Activated CD4-positive, alpha-beta memory T cell treated with anti-CD3 and anti-CD28 coated beads for 36 hours (primary cell): ENCODE measurements around the gene SLC12A4. TPM values are rescaled to one million over a fixed set of nuclear protein-coding genes. Genes with fewer than 3 reads are reported as not detected.

ENCODE experiments used
- CTCF ChIA-PET: fragments of 350-600 bp; sonication (Branson Sonifier 250); formaldehyde crosslinking; loops from one replicate; lab custom pipeline; 2021; ENCODE audit warnings: antibody characterized with exemption, inconsistent platforms; lab: Charles Lee
- POLR2A ChIA-PET: fragments of 350-600 bp; sonication (Branson Sonifier 250); formaldehyde crosslinking; loops from one replicate; lab custom pipeline; 2021; ENCODE audit warnings: antibody characterized with exemption; lab: Charles Lee
- DNase-seq: peaks from one replicate; pipeline ENCODE4 v3.0.0-alpha.2; 2020
- H3K27ac Mint-ChIP-seq: one replicate; pipeline ENCODE4 v1.8.0; 2021; ENCODE audit warnings: mixed read lengths
- H3K27me3 Mint-ChIP-seq: one replicate; pipeline ENCODE4 v1.8.0; 2021; ENCODE audit warnings: mixed read lengths
- H3K36me3 Mint-ChIP-seq: one replicate; pipeline ENCODE4 v1.8.0; 2021; ENCODE audit warnings: mixed read lengths
- H3K4me1 Mint-ChIP-seq: one replicate; pipeline ENCODE4 v1.8.0; 2021; ENCODE audit warnings: low read depth, mixed read lengths
- H3K4me3 Mint-ChIP-seq: one replicate; pipeline ENCODE4 v1.8.0; 2021; ENCODE audit warnings: mild to moderate bottlenecking, mixed read lengths
- H3K9me3 Mint-ChIP-seq: one replicate; pipeline ENCODE4 v1.8.0; 2021; ENCODE audit warnings: mixed read lengths
- intact Hi-C: fragments of 100-400 bp; cut with micrococcal nuclease; formaldehyde crosslinking; loops from one replicate; pipeline ENCODE4 v1.15.1; 2023
- total RNA-seq, 2 experiments: library from RNA; stranded (reverse); gene quantifications; one replicate each; pipeline ENCODE4 v1.2.3, GENCODE V29; 2021

SLC12A4 gene
- total RNA-seq, 2 experiments from 2014 or later = 27.1 to 29.9 TPM

DNA sequence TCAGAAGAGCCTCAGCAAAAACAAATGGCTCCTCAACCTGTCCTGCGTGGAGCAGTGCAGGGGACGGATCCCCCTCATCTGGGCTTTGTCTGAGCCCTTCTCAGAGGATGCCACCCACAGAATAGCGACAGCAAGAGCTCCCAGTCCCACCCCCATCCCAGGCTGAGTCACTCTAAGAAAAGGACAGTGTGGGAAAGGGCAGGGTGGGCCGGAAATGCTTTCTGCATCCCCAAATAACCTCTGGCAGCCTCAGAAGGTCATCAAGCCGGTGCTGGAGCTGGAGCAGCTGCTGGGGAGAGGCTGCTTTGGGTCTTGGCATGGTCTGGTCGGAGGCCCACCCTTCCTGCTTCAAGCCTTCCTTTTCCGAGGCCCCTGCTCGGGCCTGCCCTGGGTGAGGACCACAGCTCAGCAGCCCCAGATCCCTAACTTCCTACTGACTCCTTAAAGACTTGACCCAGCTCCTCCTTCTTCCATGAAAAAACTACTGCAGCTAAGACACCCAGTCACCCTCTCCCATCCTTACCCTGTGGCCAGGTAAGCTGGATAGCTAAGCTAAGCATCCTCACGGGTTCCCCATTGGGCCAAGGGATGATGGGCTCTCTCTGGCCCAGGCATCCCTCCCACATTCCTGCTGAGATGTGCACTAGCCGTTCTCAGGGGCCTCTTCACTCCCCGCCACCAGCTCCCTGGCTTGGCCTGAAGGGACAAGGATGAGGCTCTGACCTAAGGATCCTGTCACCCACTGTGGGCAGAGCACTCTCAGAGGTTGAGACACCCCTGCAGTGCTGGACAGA lies 8.7 kb downstream of the SLC12A4 start:
- Mint-ChIP-seq H3K4me3 (no peak overlapping the region), H3K4me1 (no peaks in the 10 kb centered on the region), H3K27ac (no peak overlapping the region), H3K27me3 (no peaks in the 10 kb centered on the region), H3K9me3 (no peaks in the 10 kb centered on the region), H3K36me3 (peaks cover 15% of the 10 kb centered on the region)
- CTCF ChIA-PET = interaction anchor here (1.6 kb wide), 1 partner anchor 17 kb away, joined by 6 read pairs; no protein-coding TSS in a partner anchor
- DNase-seq = no peak
- POLR2A ChIA-PET = no interaction called here
- intact Hi-C loops = no loop called here

DNA sequence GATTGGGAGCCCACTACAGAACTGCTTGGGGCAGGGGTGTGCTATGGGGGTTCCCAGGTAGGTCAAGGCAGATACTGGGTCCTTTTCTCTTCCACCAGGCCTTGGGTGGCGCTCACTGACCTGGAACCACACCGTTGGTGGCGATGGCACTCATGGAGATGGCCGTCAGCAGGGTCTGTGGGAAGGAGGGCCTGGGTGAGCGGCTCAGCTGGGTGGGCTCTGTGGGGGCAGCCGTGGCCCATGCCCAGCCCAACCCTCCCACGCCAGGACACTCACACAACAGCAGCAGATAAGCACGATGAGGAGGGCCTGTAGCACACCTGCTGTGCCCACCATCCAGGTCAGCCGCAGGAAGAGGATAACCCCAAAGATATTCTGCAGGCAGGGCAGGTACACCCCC lies 10.8 kb downstream of the SLC12A4 start:
- POLR2A ChIA-PET = no interaction called here
- intact Hi-C loops = no loop called here
- no peak overlapping the region for H3K4me3 Mint-ChIP-seq

GRCh38 chr16:67954421-67955196 lies 13.8 kb downstream of the SLC12A4 start:
- CTCF ChIA-PET = interaction anchor here (0.7 to 1.5 kb wide), 2 partner anchors 26 to 70 kb away, joined by 3 to 4 read pairs; partner anchors contain the start of gene NRN1L
- Mint-ChIP-seq H3K36me3 (no peaks in the 10 kb centered on the region), H3K4me3 (no peak overlapping the region), H3K4me1 (peaks cover 2% of the 10 kb centered on the region), H3K27ac (no peak overlapping the region), H3K9me3 (no peaks in the 10 kb centered on the region), H3K27me3 (no peaks in the 10 kb centered on the region)
- intact Hi-C loops = no loop called here
- POLR2A ChIA-PET = no interaction called here
- DNase-seq = no peak

More for the DNA sequence above, 10.8 kb downstream of the SLC12A4 start:
- Mint-ChIP-seq H3K9me3 (no peaks in the 10 kb centered on the region), H3K36me3 (peaks cover 12% of the 10 kb centered on the region), H3K4me1 (no peaks in the 10 kb centered on the region), H3K27me3 (no peaks in the 10 kb centered on the region), H3K27ac (no peak overlapping the region)
- DNase-seq = no peak
- CTCF ChIA-PET = no interaction called here

DNA sequence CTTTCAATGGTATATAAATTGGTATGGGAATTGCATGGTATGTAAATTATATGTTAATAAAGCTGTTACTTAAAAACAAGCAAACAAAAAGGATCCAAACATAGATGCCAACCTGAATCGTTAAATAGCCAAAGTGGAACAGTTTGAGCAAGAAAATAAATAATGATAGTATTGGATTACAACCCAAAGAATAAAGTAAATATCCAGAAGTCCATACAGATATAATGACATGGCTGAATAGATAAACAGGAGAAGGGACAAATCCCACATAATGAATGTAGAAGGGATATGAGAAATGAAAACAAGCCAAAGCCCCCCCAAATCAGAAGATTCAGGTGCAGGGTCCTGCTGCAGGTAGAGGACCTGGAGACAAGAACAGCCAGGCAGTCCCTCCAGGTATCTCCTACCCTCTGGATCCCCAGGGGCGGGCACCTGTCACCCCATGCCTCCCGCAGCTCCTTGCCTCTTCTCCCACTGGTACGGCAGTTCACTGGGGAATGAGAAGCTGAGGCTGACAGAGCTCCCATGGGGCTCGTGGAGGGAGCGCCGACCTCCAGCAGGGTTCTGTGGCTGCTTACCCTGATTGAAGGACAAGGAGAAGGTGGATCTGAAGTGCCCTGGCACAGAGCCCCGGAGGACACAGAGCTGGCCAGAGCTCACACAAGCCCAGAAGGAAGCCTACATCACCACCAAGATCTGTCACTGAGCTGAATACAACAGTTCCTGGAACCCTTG lies 14.6 kb downstream of the SLC12A4 start:
- DNase-seq = no peak
- Mint-ChIP-seq H3K36me3 (no peaks in the 10 kb centered on the region), H3K27ac (no peak overlapping the region), H3K4me1 (peaks cover 2% of the 10 kb centered on the region), H3K4me3 (no peak overlapping the region), H3K27me3 (no peaks in the 10 kb centered on the region), H3K9me3 (no peaks in the 10 kb centered on the region)
- intact Hi-C loops = no loop called here
- POLR2A ChIA-PET = no interaction called here
- CTCF ChIA-PET = interaction anchor here (0.7 to 1.5 kb wide), 3 partner anchors 12 to 274 kb away, joined by 3 to 4 read pairs (median 3); partner anchors contain the start of gene NRN1L

GRCh38 chr16:67951485-67951884 lies 17.0 kb downstream of the SLC12A4 start:
- intact Hi-C loops = no loop called here
- Mint-ChIP-seq H3K4me3 (no peak overlapping the region), H3K36me3 (peaks cover 1% of the 10 kb centered on the region), H3K4me1 (peaks cover 2% of the 10 kb centered on the region), H3K27me3 (no peaks in the 10 kb centered on the region), H3K9me3 (no peaks in the 10 kb centered on the region), H3K27ac (no peak overlapping the region)
- POLR2A ChIA-PET = no interaction called here
- CTCF ChIA-PET = interaction anchor here (0.9 to 1.5 kb wide), 3 partner anchors 10 to 89 kb away, joined by 3 to 5 read pairs (median 3); no protein-coding TSS in a partner anchor
- no peak for DNase-seq

GRCh38 chr16:67950335-67950843 lies 18.0 kb downstream of the SLC12A4 start:
- POLR2A ChIA-PET = no interaction called here
- H3K36me3 Mint-ChIP-seq = peaks cover 1% of the 10 kb centered on the region

GRCh38 chr16:67949645-67950044 lies 18.8 kb downstream of the SLC12A4 start:
- Mint-ChIP-seq H3K4me3 (no peak overlapping the region), H3K36me3 (peaks cover 1% of the 10 kb centered on the region), H3K4me1 (peaks cover 2% of the 10 kb centered on the region), H3K27me3 (no peaks in the 10 kb centered on the region), H3K9me3 (no peaks in the 10 kb centered on the region), H3K27ac (no peak overlapping the region)
- intact Hi-C loops = no loop called here
- CTCF ChIA-PET = interaction anchor here (0.8 to 1.0 kb wide), 2 partner anchors 9 to 65 kb away, joined by 3 to 4 read pairs; partner anchors contain the start of gene NRN1L
- DNase-seq = no peak
- POLR2A ChIA-PET = no interaction called here

More at GRCh38 chr16:67950335-67950843, 18.0 kb downstream of the SLC12A4 start:
- intact Hi-C loops = no loop called here
- H3K27me3 Mint-ChIP-seq = no peaks in the 10 kb centered on the region
- CTCF ChIA-PET = interaction anchor here (1.0 to 1.5 kb wide), 2 partner anchors 9 to 10 kb away, joined by 4 to 5 read pairs; no protein-coding TSS in a partner anchor
- H3K27ac Mint-ChIP-seq = no peak overlapping the region
- H3K4me3 Mint-ChIP-seq = no peak overlapping the region
- DNase-seq = no peak
- no peaks in the 10 kb centered on the region for H3K9me3 Mint-ChIP-seq
- H3K4me1 Mint-ChIP-seq = peaks cover 2% of the 10 kb centered on the region

DNA sequence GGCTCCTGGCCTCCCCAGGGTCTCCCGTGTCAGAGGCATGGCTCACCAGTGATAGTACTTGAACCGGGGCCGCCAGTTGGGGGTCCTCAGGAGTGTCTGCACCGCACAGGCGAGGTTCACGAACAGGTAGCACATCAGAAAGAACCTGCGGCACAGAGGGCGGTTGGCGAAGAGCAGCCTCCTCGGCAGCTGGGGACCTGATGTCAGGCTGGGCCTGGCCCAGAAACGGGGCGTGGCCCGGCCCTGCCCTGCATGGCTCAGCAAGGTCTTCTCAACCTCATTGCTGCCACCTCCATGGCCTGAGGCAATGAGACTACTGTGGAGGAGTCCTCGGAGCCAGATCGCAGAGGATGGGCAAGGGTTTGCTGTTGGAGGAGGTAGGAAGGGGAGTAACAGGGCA lies 20.4 kb downstream of the SLC12A4 start:
- intact Hi-C loops = no loop called here
- Mint-ChIP-seq H3K27ac (no peak overlapping the region), H3K4me3 (no peak overlapping the region), H3K9me3 (no peaks in the 10 kb centered on the region), H3K36me3 (peaks cover 1% of the 10 kb centered on the region), H3K27me3 (no peaks in the 10 kb centered on the region), H3K4me1 (peaks cover 2% of the 10 kb centered on the region)
- no peak for DNase-seq
- ChIA-PET CTCF (interaction anchor here (0.9 kb wide), 1 partner anchor 131 kb away, joined by 3 read pairs; no protein-coding TSS in a partner anchor), POLR2A (no interaction called here)

- H3K4me3 Mint-ChIP-seq = no peak overlapping the region
- no peak for DNase-seq
- ChIA-PET CTCF (no interaction called here), POLR2A (interaction anchor here (0.7 kb wide), 1 partner anchor 10 kb away, joined by 3 read pairs; the partner anchor contains the start of gene PSMB10)
- no peak overlapping the region for H3K27ac Mint-ChIP-seq
- H3K27me3 Mint-ChIP-seq = no peaks in the 10 kb centered on the region
- intact Hi-C loops = no loop called here
- peaks cover 2% of the 10 kb centered on the region for H3K4me1 Mint-ChIP-seq
- H3K9me3 Mint-ChIP-seq = no peaks in the 10 kb centered on the region
- H3K36me3 Mint-ChIP-seq = peaks cover 1% of the 10 kb centered on the region
Measured at GRCh38 chr16:67946966-67947558, 21.4 kb downstream of the SLC12A4 start.

DNA sequence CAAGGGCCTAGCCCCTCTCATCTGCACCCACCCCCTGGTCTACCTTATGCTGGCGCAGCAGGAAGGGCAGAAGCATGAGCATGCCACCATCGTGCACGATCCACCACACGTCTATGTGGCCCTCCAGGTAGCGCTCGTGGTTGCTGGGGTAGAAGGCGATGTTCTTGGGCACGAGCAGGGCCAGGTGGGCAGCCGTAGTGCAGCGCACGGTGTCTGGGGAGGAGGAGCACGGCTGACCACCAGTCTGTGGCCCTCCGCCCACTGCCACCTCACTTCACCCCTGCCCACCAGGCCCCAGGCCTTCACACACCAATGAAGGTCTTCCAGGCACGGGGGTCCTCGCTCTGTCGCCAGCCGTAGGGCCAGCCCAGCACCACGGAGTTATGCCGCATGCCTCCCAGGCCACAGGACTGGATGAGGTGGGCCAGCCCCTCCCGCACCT lies 22.3 kb downstream of the SLC12A4 start:
- H3K9me3 Mint-ChIP-seq = no peaks in the 10 kb centered on the region
- peaks cover 1% of the 10 kb centered on the region for H3K36me3 Mint-ChIP-seq
- intact Hi-C loops = no loop called here
- DNase-seq = no peak
- CTCF ChIA-PET = interaction anchor here (1.0 kb wide), 1 partner anchor 63 kb away, joined by 3 read pairs; no protein-coding TSS in a partner anchor
- H3K4me3 Mint-ChIP-seq = no peak overlapping the region
- POLR2A ChIA-PET = interaction anchor here (0.7 kb wide), 1 partner anchor 9 kb away, joined by 3 read pairs; the partner anchor contains the start of gene PSMB10
- no peaks in the 10 kb centered on the region for H3K27me3 Mint-ChIP-seq
- H3K4me1 Mint-ChIP-seq = peaks cover 7% of the 10 kb centered on the region
- no peak overlapping the region for H3K27ac Mint-ChIP-seq

GRCh38 chr16:67945392-67945933 lies 23.0 kb downstream of the SLC12A4 start:
- Mint-ChIP-seq H3K27me3 (no peaks in the 10 kb centered on the region), H3K4me1 (peaks cover 9% of the 10 kb centered on the region), H3K36me3 (peaks cover 1% of the 10 kb centered on the region), H3K4me3 (no peak overlapping the region), H3K27ac (no peak overlapping the region), H3K9me3 (no peaks in the 10 kb centered on the region)
- CTCF ChIA-PET = interaction anchor here (1.0 kb wide), 1 partner anchor 62 kb away, joined by 3 read pairs; no protein-coding TSS in a partner anchor
- no peak for DNase-seq
- intact Hi-C loops = no loop called here
- POLR2A ChIA-PET = no interaction called here
